ENCODE measurements around the gene TMEM212. TPM values are rescaled to one million over a fixed set of nuclear protein-coding genes. Genes with fewer than 3 reads are reported as not detected.

TMEM212 gene
- polyA plus RNA-seq, 1 donor (not counting 4 experiments of a cell fraction or from before 2014, with no cell fraction given), result not detected

GRCh38 chr3:171878461-171879225, 35.5 kb downstream of the TMEM212 start:
- dilution Hi-C loops (cut with MboI; ENCODE audit: extremely low pct_ligation_motif_present, low sequenced_read_pairs), result no loop called here
- Histone ChIP-seq H3K79me2 (ENCODE audit: control insufficient read depth, insufficient read depth, low read length) (no peaks in the 10 kb centered on the region), H3K9me1 (ENCODE audit: control insufficient read depth, extremely low read depth, insufficient read depth, low read length) (no peaks in the 10 kb centered on the region), H3K27ac (ENCODE audit: control insufficient read depth, insufficient read depth, low read length) (no peak overlapping the region), H3K36me3 (ENCODE audit: control insufficient read depth in 2 of 2, extremely low read depth in 1 of 2, insufficient read depth in 2 of 2, low read length in 2 of 2) (no peaks in the 10 kb centered on the region), H3K4me2 (ENCODE audit: control insufficient read depth, extremely low read depth, insufficient read depth, low read depth, low read length) (no peak overlapping the region), H4K20me1 (ENCODE audit: control insufficient read depth, extremely low read depth, insufficient read depth, low read length) (no peaks in the 10 kb centered on the region), H3K9ac (ENCODE audit: control insufficient read depth, extremely low read depth, insufficient read depth, low read length) (no peak overlapping the region), H3K4me3 (ENCODE audit: control insufficient read depth in 2 of 3, extremely low read depth in 1 of 3, insufficient read depth in 2 of 3, low read depth in 1 of 3, low read length in 3 of 3) (no peak overlapping the region), H3K4me1 (ENCODE audit: control insufficient read depth, extremely low read depth, insufficient read depth, low read length) (peaks cover 21% of the 10 kb centered on the region), H3K9me3 (ENCODE audit: control insufficient read depth, low read depth, low read length) (no peaks in the 10 kb centered on the region), H2AFZ (ENCODE audit: control insufficient read depth, low read length) (no peak overlapping the region), H3K27me3 (ENCODE audit: control insufficient read depth, extremely low read depth, insufficient read depth, low read length) (no peaks in the 10 kb centered on the region)
- FAIRE-seq, result no peak
- TF ChIP-seq EZH2 (IDR thresholded peaks at IDR 0.05; ENCODE audit: low read length) (no peak), CTCF (optimal IDR thresholded peaks at IDR 0.05 in 1 of 3, IDR thresholded peaks at IDR 0.05 in 1 of 3, conservative IDR thresholded peaks at IDR 0.05 in 1 of 3; ENCODE audit: extremely low read depth in 1 of 3, insufficient read depth in 2 of 3, low read length in 3 of 3) (no peak)
- DNase-seq (ENCODE audit: low read depth, low spot score), result no peak

GRCh38 chr3:171879472-171879871, 36.3 kb downstream of the TMEM212 start:
- no peak overlapping the region for H3K4me3 ChIP-seq (ENCODE audit: control insufficient read depth in 2 of 3, extremely low read depth in 1 of 3, insufficient read depth in 2 of 3, low read depth in 1 of 3, low read length in 3 of 3)
- no peaks in the 10 kb centered on the region for H4K20me1 ChIP-seq (ENCODE audit: control insufficient read depth, extremely low read depth, insufficient read depth, low read length)
- no peak overlapping the region for H3K4me2 ChIP-seq (ENCODE audit: control insufficient read depth, extremely low read depth, insufficient read depth, low read depth, low read length)
- H3K4me1 ChIP-seq (ENCODE audit: control insufficient read depth, extremely low read depth, insufficient read depth, low read length), result peaks cover 20% of the 10 kb centered on the region
- no peak for FAIRE-seq
- no peaks in the 10 kb centered on the region for H3K27me3 ChIP-seq (ENCODE audit: control insufficient read depth, extremely low read depth, insufficient read depth, low read length)
- no peak overlapping the region for H3K27ac ChIP-seq (ENCODE audit: control insufficient read depth, insufficient read depth, low read length)
- no peak overlapping the region for H2AFZ ChIP-seq (ENCODE audit: control insufficient read depth, low read length)
- no peaks in the 10 kb centered on the region for H3K36me3 ChIP-seq (ENCODE audit: control insufficient read depth in 2 of 2, extremely low read depth in 1 of 2, insufficient read depth in 2 of 2, low read length in 2 of 2)
- dilution Hi-C loops (cut with MboI; ENCODE audit: extremely low pct_ligation_motif_present, low sequenced_read_pairs), result no loop called here
- H3K9ac ChIP-seq (ENCODE audit: control insufficient read depth, extremely low read depth, insufficient read depth, low read length), result no peak overlapping the region
- DNase-seq (ENCODE audit: low read depth, low spot score), result no peak
- no peaks in the 10 kb centered on the region for H3K9me1 ChIP-seq (ENCODE audit: control insufficient read depth, extremely low read depth, insufficient read depth, low read length)
- TF ChIP-seq EZH2 (IDR thresholded peaks at IDR 0.05; ENCODE audit: low read length), result no peak
- TF ChIP-seq CTCF (optimal IDR thresholded peaks at IDR 0.05 in 1 of 3, IDR thresholded peaks at IDR 0.05 in 1 of 3, conservative IDR thresholded peaks at IDR 0.05 in 1 of 3; ENCODE audit: extremely low read depth in 1 of 3, insufficient read depth in 2 of 3, low read length in 3 of 3), result no peak
- H3K9me3 ChIP-seq (ENCODE audit: control insufficient read depth, low read depth, low read length), result no peaks in the 10 kb centered on the region
- H3K79me2 ChIP-seq (ENCODE audit: control insufficient read depth, insufficient read depth, low read length), result no peaks in the 10 kb centered on the region
